ENCODE measurements around the gene CROCC2.
"Not testable (repeated sequence)": the region's sequence is repeated elsewhere in the genome, so short reads cannot be mapped to it uniquely, and the experiment has no call there.

The CROCC2 gene

GRCh38 chr2:240963868-240964703 lies 58.0 kb downstream of the CROCC2 start:
- DNase-seq (ENCODE audit: low read depth in 1 of 2, low spot score in 1 of 2): no peak

GRCh38 chr2:240964704-240965295 lies 58.7 kb downstream of the CROCC2 start:
- no peak for DNase-seq (ENCODE audit: low read depth in 1 of 2, low spot score in 1 of 2)

GRCh38 chr2:240965296-240965904 lies 59.3 kb downstream of the CROCC2 start:
- DNase-seq (ENCODE audit: low read depth in 1 of 2, low spot score in 1 of 2): no peak

- DNase-seq (ENCODE audit: low read depth in 1 of 2, low spot score in 1 of 2): no peak
Observed at GRCh38 chr2:240965905-240966456, 59.8 kb downstream of the CROCC2 start.

GRCh38 chr2:240966457-240966905 lies 60.3 kb downstream of the CROCC2 start:
- DNase-seq (ENCODE audit: low read depth in 1 of 2, low spot score in 1 of 2): no peak

GRCh38 chr2:240966906-240967680 lies 61.0 kb downstream of the CROCC2 start:
- DNase-seq (ENCODE audit: low read depth in 1 of 2, low spot score in 1 of 2): no peak

GRCh38 chr2:240967681-240968621 lies 61.8 kb downstream of the CROCC2 start:
- DNase-seq (ENCODE audit: low read depth in 1 of 2, low spot score in 1 of 2): no peak

- DNase-seq (ENCODE audit: low read depth in 1 of 2, low spot score in 1 of 2): no peak
Observed at GRCh38 chr2:240968731-240969624, 62.8 kb downstream of the CROCC2 start.

- no peak for DNase-seq (ENCODE audit: low read depth in 1 of 2, low spot score in 1 of 2)
Observed at GRCh38 chr2:240970104-240970503, 64.0 kb downstream of the CROCC2 start.

- no peak for DNase-seq (ENCODE audit: low read depth in 1 of 2, low spot score in 1 of 2)
Observed at GRCh38 chr2:240970816-240971215, 64.7 kb downstream of the CROCC2 start.

- no peak for DNase-seq (ENCODE audit: low read depth in 1 of 2, low spot score in 1 of 2)
Observed at GRCh38 chr2:240972201-240972600, 66.1 kb downstream of the CROCC2 start.

- DNase-seq (ENCODE audit: low read depth in 1 of 2, low spot score in 1 of 2): no peak
Observed at GRCh38 chr2:240972636-240973521, 66.7 kb downstream of the CROCC2 start.

- no peak for DNase-seq (ENCODE audit: low read depth in 1 of 2, low spot score in 1 of 2)
Observed at GRCh38 chr2:240974771-240975572, 68.8 kb downstream of the CROCC2 start.

GRCh38 chr2:240975903-240976302 lies 69.8 kb downstream of the CROCC2 start:
- DNase-seq (ENCODE audit: low read depth in 1 of 2, low spot score in 1 of 2): not testable (repeated sequence)

- no peak for DNase-seq (ENCODE audit: low read depth in 1 of 2, low spot score in 1 of 2)
Observed at GRCh38 chr2:240981280-240981679, 75.1 kb downstream of the CROCC2 start.

- DNase-seq (ENCODE audit: low read depth in 1 of 2, low spot score in 1 of 2): no peak
Observed at GRCh38 chr2:240981871-240982800, 76.0 kb downstream of the CROCC2 start.

Measured in activated T-helper 1 cell treated with anti-CD3 and anti-CD28 coated beads, Interleukin-2, amount 50 U/mL, for 16 hours (primary cell).